Liver (tissue), 9 donors: Measurements from ENCODE around the gene RCVRN. TPM values are rescaled to one million over a fixed set of nuclear protein-coding genes. Genes with fewer than 3 reads are reported as not detected.

Experiments used
- DNase-seq: peaks from one replicate; pipeline ENCODE4 v3.0.0-alpha.2; 2017; ENCODE audit warnings: low spot score
- H3K27ac ChIP-seq, 2 donors: one replicate each; pipeline ENCODE4 v1.7.0; 2013; ENCODE audit warnings: inconsistent platforms in 2 of 2, low read length in 2 of 2, control low read depth in 1 of 2, low read depth in 1 of 2, mild to moderate bottlenecking in 1 of 2
- H3K27me3 ChIP-seq, 4 donors: one replicate each; pipeline versions ENCODE4 v1.6.1 to v1.7.0; 2013; ENCODE audit warnings: low read length in 3 of 4, inconsistent platforms in 1 of 4, mild to moderate bottlenecking in 1 of 4, moderate library complexity in 1 of 4; ENCODE audit not compliant: control insufficient read depth in 4 of 4, insufficient read depth in 4 of 4
- H3K36me3 ChIP-seq, 4 donors: one replicate each; pipeline versions ENCODE4 v1.6.1 to v1.7.0; 2013; ENCODE audit warnings: low read length in 3 of 4, mild to moderate bottlenecking in 3 of 4, low read depth in 1 of 4, moderate library complexity in 1 of 4; ENCODE audit not compliant: control insufficient read depth in 4 of 4, insufficient read depth in 3 of 4
- H3K4me1 ChIP-seq, 4 donors: one replicate each; pipeline versions ENCODE4 v1.6.1 to v1.7.0; 2013; ENCODE audit warnings: low read length in 3 of 4, mild to moderate bottlenecking in 3 of 4, moderate library complexity in 1 of 4; ENCODE audit not compliant: control insufficient read depth in 4 of 4, insufficient read depth in 4 of 4
- H3K4me3 ChIP-seq, 3 donors: one replicate each; pipeline versions ENCODE4 v1.6.1 to v1.7.0; 2013; ENCODE audit warnings: low read length in 3 of 3, control low read depth in 1 of 3, low read depth in 1 of 3, mild to moderate bottlenecking in 1 of 3
- H3K9ac ChIP-seq, 2 donors: one replicate each; pipeline ENCODE4 v1.7.0; 2013; ENCODE audit warnings: low read length in 2 of 2, mild to moderate bottlenecking in 2 of 2, moderate library complexity in 2 of 2, control low read depth in 1 of 2, low read depth in 1 of 2
- H3K9me3 ChIP-seq, 4 donors: one replicate each; pipeline versions ENCODE4 v1.6.1 to v1.7.0; 2013; ENCODE audit warnings: low read length in 3 of 4; ENCODE audit not compliant: control insufficient read depth in 4 of 4
- EGR1 ChIP-seq, 2 donors: IDR thresholded peaks; 2 replicates each; pipeline ENCODE4 v1.6.1; 2016 to 2018; ENCODE audit warnings: antibody characterized with exemption in 2 of 2, low read depth in 2 of 2
- FOXA1 ChIP-seq: IDR thresholded peaks from 2 replicates; pipeline ENCODE4 v1.6.1; 2016; ENCODE audit warnings: antibody characterized with exemption
- FOXA2 ChIP-seq: IDR thresholded peaks from 2 replicates; pipeline ENCODE4 v1.6.1; 2016; ENCODE audit warnings: antibody characterized with exemption
- GABPA ChIP-seq, 2 donors: IDR thresholded peaks in 1 of 2; conservative IDR thresholded peaks in 1 of 2; 2 replicates each; pipeline ENCODE4 v1.6.1; 2016; ENCODE audit warnings: antibody characterized with exemption in 2 of 2, mild to moderate bottlenecking in 1 of 2, moderate library complexity in 1 of 2
- HNF4A ChIP-seq, 2 donors: conservative IDR thresholded peaks; 2 replicates each; pipeline ENCODE4 v1.6.1; 2016; ENCODE audit warnings: antibody characterized with exemption in 2 of 2, mild to moderate bottlenecking in 2 of 2
- JUND ChIP-seq, 2 donors: IDR thresholded peaks; 2 replicates each; pipeline ENCODE4 v1.6.1; 2016; ENCODE audit warnings: antibody characterized with exemption in 2 of 2
- NR2F2 ChIP-seq: IDR thresholded peaks from 2 replicates; pipeline ENCODE4 v1.6.1; 2016; ENCODE audit warnings: antibody characterized with exemption
- RAD21 ChIP-seq, 2 donors: IDR thresholded peaks; 2 replicates each; pipeline ENCODE4 v1.6.1; 2016; ENCODE audit warnings: antibody characterized with exemption in 2 of 2, mild to moderate bottlenecking in 2 of 2
- RXRA ChIP-seq, 2 donors: IDR thresholded peaks; 2 replicates each; pipeline ENCODE4 v1.6.1; 2017 to 2018; ENCODE audit warnings: antibody characterized with exemption in 2 of 2, mild to moderate bottlenecking in 1 of 2
- SP1 ChIP-seq: IDR thresholded peaks from 2 replicates; pipeline ENCODE4 v1.6.1; 2018; ENCODE audit warnings: antibody characterized with exemption, mild to moderate bottlenecking
- TAF1 ChIP-seq: conservative IDR thresholded peaks from 2 replicates; pipeline ENCODE4 v1.6.1; 2016; ENCODE audit warnings: antibody characterized with exemption, mild to moderate bottlenecking
- WGBS: extraction: QIAGEN DNeasy Blood & Tissue Kit; methylation state at CpG from one replicate; pipeline ENCODE4 v1.1.7; 2013; 5-methylcytosine and 5-hydroxymethylcytosine counted together
- polyA plus RNA-seq, 2 donors: library from polyadenylated mRNA; stranded (reverse) in 1 of 2; unstranded in 1 of 2; fragments of 200-250 nt in 1 of 2; fragments of >200 nt in 1 of 2; fragmentation: Nextera tagmentation in 1 of 2; extraction: Ambion mirVana in 1 of 2; gene quantifications; one replicate each; pipeline versions ENCODE4 v1.2.1 to v1.2.3, GENCODE V29; 2013 to 2015
- total RNA-seq, 2 donors: library from RNA; depleted of rRNA; stranded (reverse); fragments of >200 nt; gene quantifications; one replicate each; pipeline ENCODE4 v1.2.3, GENCODE V29; 2014
- TF ChIP-seq, protein P1 (sequence below): IDR thresholded peaks from 2 replicates; pipeline ENCODE4 v1.6.1; 2016; ENCODE audit warnings: antibody characterized with exemption
- TF ChIP-seq, protein P2 (sequence below): IDR thresholded peaks from 2 replicates; pipeline ENCODE4 v1.6.1; 2016; ENCODE audit warnings: antibody characterized with exemption
- TF ChIP-seq, protein P3 (sequence below): IDR thresholded peaks from 2 replicates; pipeline ENCODE4 v1.6.1; 2016; ENCODE audit warnings: antibody characterized with exemption, mild to moderate bottlenecking
- TF ChIP-seq, protein P4 (sequence below): IDR thresholded peaks from 2 replicates; pipeline ENCODE4 v1.6.1; 2016; ENCODE audit warnings: antibody characterized with exemption
- donor health status: healthy.
- donor health status: healthy.
- donor health status: healthy.
- donor health status: healthy.
- donor health status: healthy.

The RCVRN gene
- total and polyA plus RNA-seq, 4 donors: not detected

DNA sequence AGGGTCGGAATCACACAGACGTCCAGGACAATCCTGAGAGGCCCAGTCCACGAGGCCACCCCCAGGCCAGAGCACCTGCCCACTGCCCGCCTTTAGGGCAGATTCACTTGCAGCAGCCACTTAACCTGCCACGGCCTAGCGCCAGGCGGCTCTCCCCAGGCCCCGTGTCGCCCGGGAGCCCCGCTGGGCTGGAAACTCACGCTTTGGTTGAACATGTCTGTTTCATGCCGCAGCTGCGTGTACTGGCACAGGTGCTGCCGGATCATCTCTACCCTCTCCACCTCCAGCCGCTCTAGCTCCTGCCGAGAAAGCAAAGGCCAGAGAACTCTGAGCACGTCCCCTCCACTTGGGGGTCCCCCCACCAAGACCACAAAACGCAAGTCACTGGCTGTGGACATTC, 12.7 kb upstream of the RCVRN start:
- TF ChIP-seq FOXA1 (no peak), TAF1 (no peak), FOXA2 (no peak), RXRA (IDR thresholded peaks at IDR 0.05) (no peak), EGR1 (IDR thresholded peaks at IDR 0.05; ENCODE audit: low read depth in 2 of 2) (no peak), JUND (IDR thresholded peaks at IDR 0.05) (no peak), NR2F2 (no peak), GABPA (IDR thresholded peaks at IDR 0.05 in 1 of 2, conservative IDR thresholded peaks at IDR 0.05 in 1 of 2) (no peak)
- TF ChIP-seq, protein P1, sequence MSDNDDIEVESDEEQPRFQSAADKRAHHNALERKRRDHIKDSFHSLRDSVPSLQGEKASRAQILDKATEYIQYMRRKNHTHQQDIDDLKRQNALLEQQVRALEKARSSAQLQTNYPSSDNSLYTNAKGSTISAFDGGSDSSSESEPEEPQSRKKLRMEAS: no peak
- TF ChIP-seq, protein P2, sequence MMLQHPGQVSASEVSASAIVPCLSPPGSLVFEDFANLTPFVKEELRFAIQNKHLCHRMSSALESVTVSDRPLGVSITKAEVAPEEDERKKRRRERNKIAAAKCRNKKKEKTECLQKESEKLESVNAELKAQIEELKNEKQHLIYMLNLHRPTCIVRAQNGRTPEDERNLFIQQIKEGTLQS: no peak
- H3K36me3 ChIP-seq: no peaks in the 10 kb centered on the region
- no peaks in the 10 kb centered on the region for H3K9me3 ChIP-seq
- no peak overlapping the region for H3K27ac ChIP-seq
- H3K9ac ChIP-seq: no peak overlapping the region
- H3K4me1 ChIP-seq: no peaks in the 10 kb centered on the region
- WGBS: 81% methylated on average over 19 of the region's 19 CpGs
- no peak overlapping the region for H3K4me3 ChIP-seq
- peaks cover 0 to 2% (median 0%) of the 10 kb centered on the region in 4 donors for H3K27me3 ChIP-seq
- DNase-seq: no peak

DNA sequence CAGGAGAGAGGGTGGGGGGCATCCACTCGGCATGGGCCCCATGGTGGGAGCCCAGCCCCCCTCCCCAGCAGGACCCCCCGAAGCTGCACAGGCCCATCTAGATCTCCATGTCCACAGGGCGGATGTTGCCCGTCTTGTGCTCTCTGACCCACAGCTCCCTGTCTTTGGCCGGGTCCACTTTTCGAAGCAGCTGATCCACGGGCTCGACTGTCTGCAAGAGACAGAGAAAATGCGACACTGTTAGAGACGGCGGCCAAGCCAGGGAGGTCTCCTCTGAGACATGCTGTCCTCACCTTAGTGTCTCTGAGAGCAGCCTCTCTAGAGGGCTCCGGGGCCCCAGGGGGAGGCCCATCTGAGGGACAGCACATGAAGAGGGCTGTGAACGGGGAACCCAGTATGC, 12.1 kb upstream of the RCVRN start:
- 78% methylated on average over 13 of the region's 13 CpGs for WGBS

DNA sequence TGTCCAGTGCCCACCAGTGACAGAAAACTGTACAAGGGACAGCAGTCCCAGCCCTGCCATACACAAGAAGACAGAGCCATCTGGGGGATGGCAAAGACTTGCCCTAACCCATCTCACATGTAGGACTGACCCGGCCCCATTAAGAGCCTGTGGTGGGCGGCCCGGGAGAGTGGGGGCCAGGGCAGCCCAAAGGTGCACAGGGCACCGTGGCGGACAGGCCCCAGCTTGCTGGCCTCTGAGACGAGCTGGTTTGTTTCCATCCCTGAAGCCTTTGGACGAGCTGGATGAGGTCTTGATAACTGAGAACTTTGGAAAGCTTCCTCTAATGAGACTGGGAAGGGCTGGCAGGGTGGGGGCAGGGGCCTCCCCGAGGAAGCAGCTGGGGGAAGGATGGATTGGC, 11.0 kb upstream of the RCVRN start:
- Histone ChIP-seq H3K9ac (no peak overlapping the region), H3K27ac (no peak overlapping the region), H3K27me3 (peaks cover 0 to 2% (median 0%) of the 10 kb centered on the region in 4 donors), H3K4me1 (no peaks in the 10 kb centered on the region), H3K9me3 (no peaks in the 10 kb centered on the region), H3K36me3 (no peaks in the 10 kb centered on the region), H3K4me3 (no peak overlapping the region)
- 75% methylated on average over 8 of the region's 8 CpGs for WGBS
- TF ChIP-seq, protein P3, sequence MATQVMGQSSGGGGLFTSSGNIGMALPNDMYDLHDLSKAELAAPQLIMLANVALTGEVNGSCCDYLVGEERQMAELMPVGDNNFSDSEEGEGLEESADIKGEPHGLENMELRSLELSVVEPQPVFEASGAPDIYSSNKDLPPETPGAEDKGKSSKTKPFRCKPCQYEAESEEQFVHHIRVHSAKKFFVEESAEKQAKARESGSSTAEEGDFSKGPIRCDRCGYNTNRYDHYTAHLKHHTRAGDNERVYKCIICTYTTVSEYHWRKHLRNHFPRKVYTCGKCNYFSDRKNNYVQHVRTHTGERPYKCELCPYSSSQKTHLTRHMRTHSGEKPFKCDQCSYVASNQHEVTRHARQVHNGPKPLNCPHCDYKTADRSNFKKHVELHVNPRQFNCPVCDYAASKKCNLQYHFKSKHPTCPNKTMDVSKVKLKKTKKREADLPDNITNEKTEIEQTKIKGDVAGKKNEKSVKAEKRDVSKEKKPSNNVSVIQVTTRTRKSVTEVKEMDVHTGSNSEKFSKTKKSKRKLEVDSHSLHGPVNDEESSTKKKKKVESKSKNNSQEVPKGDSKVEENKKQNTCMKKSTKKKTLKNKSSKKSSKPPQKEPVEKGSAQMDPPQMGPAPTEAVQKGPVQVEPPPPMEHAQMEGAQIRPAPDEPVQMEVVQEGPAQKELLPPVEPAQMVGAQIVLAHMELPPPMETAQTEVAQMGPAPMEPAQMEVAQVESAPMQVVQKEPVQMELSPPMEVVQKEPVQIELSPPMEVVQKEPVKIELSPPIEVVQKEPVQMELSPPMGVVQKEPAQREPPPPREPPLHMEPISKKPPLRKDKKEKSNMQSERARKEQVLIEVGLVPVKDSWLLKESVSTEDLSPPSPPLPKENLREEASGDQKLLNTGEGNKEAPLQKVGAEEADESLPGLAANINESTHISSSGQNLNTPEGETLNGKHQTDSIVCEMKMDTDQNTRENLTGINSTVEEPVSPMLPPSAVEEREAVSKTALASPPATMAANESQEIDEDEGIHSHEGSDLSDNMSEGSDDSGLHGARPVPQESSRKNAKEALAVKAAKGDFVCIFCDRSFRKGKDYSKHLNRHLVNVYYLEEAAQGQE: no peak
- TF ChIP-seq SP1: no peak
- TF ChIP-seq HNF4A (conservative IDR thresholded peaks at IDR 0.05): no peak
- no peak for DNase-seq

More for the DNA sequence above, 12.1 kb upstream of the RCVRN start:
- H3K27me3 ChIP-seq: peaks cover 0 to 2% (median 0%) of the 10 kb centered on the region in 4 donors
- no peaks in the 10 kb centered on the region for H3K9me3 ChIP-seq
- DNase-seq: no peak
- TF ChIP-seq GABPA (IDR thresholded peaks at IDR 0.05 in 1 of 2, conservative IDR thresholded peaks at IDR 0.05 in 1 of 2): no peak
- TF ChIP-seq, protein P1: no peak
- TF ChIP-seq, protein P2: no peak
- TF ChIP-seq FOXA2: no peak
- TF ChIP-seq NR2F2: no peak
- no peak for TF ChIP-seq RAD21 (IDR thresholded peaks at IDR 0.05)
- TF ChIP-seq EGR1 (IDR thresholded peaks at IDR 0.05; ENCODE audit: low read depth in 2 of 2): no peak
- TF ChIP-seq, protein P4, sequence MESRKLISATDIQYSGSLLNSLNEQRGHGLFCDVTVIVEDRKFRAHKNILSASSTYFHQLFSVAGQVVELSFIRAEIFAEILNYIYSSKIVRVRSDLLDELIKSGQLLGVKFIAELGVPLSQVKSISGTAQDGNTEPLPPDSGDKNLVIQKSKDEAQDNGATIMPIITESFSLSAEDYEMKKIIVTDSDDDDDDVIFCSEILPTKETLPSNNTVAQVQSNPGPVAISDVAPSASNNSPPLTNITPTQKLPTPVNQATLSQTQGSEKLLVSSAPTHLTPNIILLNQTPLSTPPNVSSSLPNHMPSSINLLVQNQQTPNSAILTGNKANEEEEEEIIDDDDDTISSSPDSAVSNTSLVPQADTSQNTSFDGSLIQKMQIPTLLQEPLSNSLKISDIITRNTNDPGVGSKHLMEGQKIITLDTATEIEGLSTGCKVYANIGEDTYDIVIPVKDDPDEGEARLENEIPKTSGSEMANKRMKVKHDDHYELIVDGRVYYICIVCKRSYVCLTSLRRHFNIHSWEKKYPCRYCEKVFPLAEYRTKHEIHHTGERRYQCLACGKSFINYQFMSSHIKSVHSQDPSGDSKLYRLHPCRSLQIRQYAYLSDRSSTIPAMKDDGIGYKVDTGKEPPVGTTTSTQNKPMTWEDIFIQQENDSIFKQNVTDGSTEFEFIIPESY: no peak
- H3K9ac ChIP-seq: no peak overlapping the region
- H3K27ac ChIP-seq: no peak overlapping the region
- no peak overlapping the region for H3K4me3 ChIP-seq
- H3K4me1 ChIP-seq: no peaks in the 10 kb centered on the region
- H3K36me3 ChIP-seq: no peaks in the 10 kb centered on the region
